GM21717 (cell line): ENCODE results near the gene VAT1L.
A peak's percentile ranks its signal among the peaks of the same experiment; 100 is the strongest.

Experiments used
- ATAC-seq: cut with Tn5 transposase; IDR thresholded peaks from one replicate; pipeline ENCODE4 v1.9.1; 2021; ENCODE audit warnings: mild to moderate bottlenecking, moderate library complexity; ENCODE audit not compliant: unreplicated experiment

The VAT1L gene

GRCh38 chr16:77866752-77867151 is 78.4 kb downstream of the VAT1L start:
- ATAC-seq = no peak

- ATAC-seq = peak; percentile 46
Measured at GRCh38 chr16:77868052-77868451, 79.7 kb downstream of the VAT1L start.

GRCh38 chr16:77868478-77868877 is 80.1 kb downstream of the VAT1L start:
- ATAC-seq = peak; percentile 91

- no peak for ATAC-seq
Measured at GRCh38 chr16:77869997-77870813, 81.8 kb downstream of the VAT1L start.

GRCh38 chr16:77871932-77872331 is 83.6 kb downstream of the VAT1L start:
- ATAC-seq = no peak

GRCh38 chr16:77873066-77873465 is 84.7 kb downstream of the VAT1L start:
- ATAC-seq = no peak

- no peak for ATAC-seq
Measured at GRCh38 chr16:77874347-77874746, 86.0 kb downstream of the VAT1L start.

GRCh38 chr16:77876776-77877175 is 88.4 kb downstream of the VAT1L start:
- ATAC-seq = no peak

GRCh38 chr16:77877712-77878347 is 89.5 kb downstream of the VAT1L start:
- no peak for ATAC-seq

GRCh38 chr16:77881355-77882030 is 93.1 kb downstream of the VAT1L start:
- ATAC-seq = no peak

GRCh38 chr16:77882358-77882757 is 94.0 kb downstream of the VAT1L start:
- ATAC-seq = no peak

- ATAC-seq = no peak
Measured at GRCh38 chr16:77885571-77886295, 97.4 kb downstream of the VAT1L start.

- no peak for ATAC-seq
Measured at GRCh38 chr16:77888871-77889270, 100.5 kb downstream of the VAT1L start.

- ATAC-seq = no peak
Measured at GRCh38 chr16:77890075-77890474, 101.7 kb downstream of the VAT1L start.

GRCh38 chr16:77894162-77894561 is 105.8 kb downstream of the VAT1L start:
- ATAC-seq = no peak

GRCh38 chr16:77895962-77896361 is 107.6 kb downstream of the VAT1L start:
- no peak for ATAC-seq

GRCh38 chr16:77896415-77897128 is 108.2 kb downstream of the VAT1L start:
- no peak for ATAC-seq

- ATAC-seq = no peak
Measured at GRCh38 chr16:77897129-77897437, 108.7 kb downstream of the VAT1L start.

- ATAC-seq = no peak
Measured at GRCh38 chr16:77897831-77898605, 109.7 kb downstream of the VAT1L start.

GRCh38 chr16:77898671-77899211 is 110.4 kb downstream of the VAT1L start:
- ATAC-seq = no peak
